ENCODE measurements around the gene NCR1. TPM values are rescaled to one million over a fixed set of nuclear protein-coding genes. Genes with fewer than 3 reads are reported as not detected.

NCR1 gene
- total and polyA plus RNA-seq, 2 of the 8 experiments (the other 6 are each of a cell fraction or from before 2014, with no cell fraction given), result 1.5 to 5.1 TPM

DNA sequence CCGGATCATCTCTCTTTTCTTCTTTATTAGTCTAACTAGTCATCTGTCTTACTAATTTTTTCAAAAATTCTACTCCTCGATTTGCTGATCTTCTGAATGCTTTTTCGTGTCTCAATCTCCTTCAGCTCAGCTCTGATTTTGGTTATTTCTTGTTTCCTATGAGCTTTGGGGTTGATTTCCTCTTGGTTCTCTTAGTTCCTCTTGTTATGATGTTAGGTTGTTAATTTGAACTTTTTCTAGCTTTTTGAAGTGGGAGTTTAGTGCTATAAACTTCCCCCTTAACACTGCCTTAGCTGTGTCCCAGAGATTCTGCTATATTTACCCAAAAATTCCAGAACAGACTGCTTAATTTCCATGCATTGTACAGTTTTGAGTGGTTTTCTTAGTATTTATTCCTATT lies 28.5 kb upstream of the NCR1 start (continued):
- TF ChIP-seq TAF1 (IDR thresholded peaks at IDR 0.05; ENCODE audit: low read depth, low read length), result no peak
- TF ChIP-seq BRCA1 (IDR thresholded peaks at IDR 0.05; ENCODE audit: low read depth, low read length), result no peak
- no peak for TF ChIP-seq POU5F1 (IDR thresholded peaks at IDR 0.05; ENCODE audit: low read depth, low read length)
- no peak for TF ChIP-seq MAFK (IDR thresholded peaks at IDR 0.05; ENCODE audit: low read depth, low read length)
- TF ChIP-seq, protein P1, sequence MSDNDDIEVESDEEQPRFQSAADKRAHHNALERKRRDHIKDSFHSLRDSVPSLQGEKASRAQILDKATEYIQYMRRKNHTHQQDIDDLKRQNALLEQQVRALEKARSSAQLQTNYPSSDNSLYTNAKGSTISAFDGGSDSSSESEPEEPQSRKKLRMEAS (IDR thresholded peaks at IDR 0.05), result no peak
- TF ChIP-seq HDAC2 (IDR thresholded peaks at IDR 0.05; ENCODE audit: borderline replicate concordance in 1 of 2, low read depth in 2 of 2, low read length in 2 of 2), result no peak
- TF ChIP-seq FOSL1 (IDR thresholded peaks at IDR 0.05; ENCODE audit: insufficient read depth, low read depth, low read length), result no peak
- no peak for TF ChIP-seq CHD2 (IDR thresholded peaks at IDR 0.05; ENCODE audit: low read length)

Measured in H1 (cell line).